Hindlimb muscle (tissue), 1 donor: ENCODE measurements around the gene BUD23. TPM values are rescaled to one million over a fixed set of nuclear protein-coding genes. Genes with fewer than 3 reads are reported as not detected.
"Not testable (repeated sequence)": the region's sequence is repeated elsewhere in the genome, so short reads cannot be mapped to it uniquely, and the experiment has no call there.

Experiments
- DNase-seq: peaks from one replicate; pipeline ENCODE4 v3.0.0-alpha.2; 2013
- polyA plus RNA-seq: library from polyadenylated mRNA; unstranded; fragments of 120-200 nt; gene quantifications from one replicate; pipeline ENCODE4 v1.2.1, GENCODE V29; 2013; ENCODE audit not compliant: insufficient read length

BUD23 gene
- polyA plus RNA-seq, 1 donor: 79.8 TPM

- DNase-seq: no peak
Observed at GRCh38 chr7:73668103-73668885, 15.1 kb upstream of the BUD23 start.

DNA sequence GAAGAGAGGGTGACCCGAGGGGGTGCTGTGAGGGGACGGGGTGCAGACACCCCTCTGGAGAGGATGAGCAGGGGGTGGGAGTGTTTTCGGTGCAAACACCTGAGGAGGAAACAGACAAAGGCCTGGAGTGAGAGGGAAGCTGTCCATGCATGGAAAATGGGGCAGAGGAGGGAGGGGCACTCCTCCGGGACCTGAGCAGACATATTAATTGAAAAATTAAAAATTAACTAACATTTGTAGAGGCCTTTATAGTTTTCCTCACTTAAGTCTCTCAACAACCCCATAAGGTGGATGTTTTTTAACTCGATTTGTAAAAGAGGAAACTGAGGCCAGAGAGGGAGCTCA, 14.5 kb upstream of the BUD23 start:
- no peak for DNase-seq

- no peak for DNase-seq
Observed at GRCh38 chr7:73669288-73669701, 14.1 kb upstream of the BUD23 start.

DNA sequence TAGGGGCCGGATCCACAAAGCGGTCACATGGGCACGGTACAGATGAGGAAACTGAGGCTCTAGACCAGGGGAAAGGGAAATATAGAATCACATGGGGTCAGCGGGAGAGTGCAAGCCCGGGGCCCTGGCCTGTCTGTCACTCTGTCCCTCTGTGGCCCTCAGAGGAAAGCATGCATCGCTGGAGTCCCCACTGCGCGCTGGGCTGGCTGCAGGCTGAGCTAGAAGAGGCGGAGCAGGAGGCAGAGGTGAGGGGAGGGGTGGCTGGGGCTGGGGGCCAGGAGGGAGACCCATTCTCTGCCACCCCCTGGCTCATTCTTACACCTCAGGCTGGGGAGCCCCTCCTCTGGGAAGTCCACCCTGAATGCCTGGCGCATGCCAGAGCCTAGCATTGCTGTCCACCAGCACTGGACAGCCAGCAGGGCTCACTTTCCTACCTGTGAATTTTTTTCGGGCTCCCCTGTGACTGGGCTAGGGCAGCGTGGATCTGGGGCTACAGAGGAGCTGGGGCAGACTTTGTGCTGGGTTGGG, 13.5 kb upstream of the BUD23 start:
- no peak for DNase-seq

GRCh38 chr7:73671322-73671661, 12.1 kb upstream of the BUD23 start:
- DNase-seq: no peak

GRCh38 chr7:73671857-73672445, 11.4 kb upstream of the BUD23 start:
- no peak for DNase-seq

- no peak for DNase-seq
Observed at GRCh38 chr7:73674468-73675124, 8.8 kb upstream of the BUD23 start.

DNA sequence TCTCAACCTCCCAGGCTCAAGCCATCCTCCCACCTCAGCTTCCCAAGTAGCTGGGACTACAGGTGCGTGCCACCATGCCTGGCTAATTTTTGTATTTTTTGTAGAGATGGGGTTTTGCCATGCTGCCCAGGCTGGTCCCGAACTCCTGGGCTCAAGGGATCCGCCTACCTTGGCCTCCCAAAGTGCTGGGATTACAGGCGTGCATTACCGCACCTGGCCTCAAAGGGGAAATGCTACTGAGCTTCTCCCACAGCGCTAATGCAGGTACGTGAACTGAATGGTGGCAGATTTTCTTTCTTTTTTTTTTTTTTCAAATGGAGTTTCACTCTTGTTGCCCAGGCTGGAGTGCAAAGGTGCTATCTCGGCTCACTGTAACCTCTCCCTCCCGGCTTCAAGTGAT, 7.3 kb upstream of the BUD23 start:
- not testable (repeated sequence) for DNase-seq

GRCh38 chr7:73678862-73679261, 4.5 kb upstream of the BUD23 start:
- DNase-seq: no peak

DNA sequence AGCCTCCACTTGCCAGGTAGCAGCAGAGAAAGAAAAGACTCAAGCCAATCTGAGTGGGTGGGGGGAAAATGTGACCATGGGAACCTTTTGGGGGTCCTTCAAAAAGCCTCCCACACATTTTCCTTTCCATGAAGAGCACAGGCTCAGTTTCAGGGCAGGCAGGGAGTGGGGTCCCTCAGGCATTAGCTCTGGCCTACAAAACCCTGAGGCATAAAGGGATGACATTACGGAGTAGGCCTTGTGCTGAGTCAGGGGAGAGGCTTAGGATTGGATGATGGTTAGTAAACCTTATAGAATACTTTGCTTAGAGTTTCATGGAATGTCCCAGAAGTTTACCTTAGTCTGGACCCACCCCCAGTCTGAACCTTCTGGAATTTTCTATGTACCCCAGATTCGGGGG, 3.7 kb upstream of the BUD23 start:
- no peak for DNase-seq

- no peak for DNase-seq
Observed at GRCh38 chr7:73680501-73680900, 2.9 kb upstream of the BUD23 start.

DNA sequence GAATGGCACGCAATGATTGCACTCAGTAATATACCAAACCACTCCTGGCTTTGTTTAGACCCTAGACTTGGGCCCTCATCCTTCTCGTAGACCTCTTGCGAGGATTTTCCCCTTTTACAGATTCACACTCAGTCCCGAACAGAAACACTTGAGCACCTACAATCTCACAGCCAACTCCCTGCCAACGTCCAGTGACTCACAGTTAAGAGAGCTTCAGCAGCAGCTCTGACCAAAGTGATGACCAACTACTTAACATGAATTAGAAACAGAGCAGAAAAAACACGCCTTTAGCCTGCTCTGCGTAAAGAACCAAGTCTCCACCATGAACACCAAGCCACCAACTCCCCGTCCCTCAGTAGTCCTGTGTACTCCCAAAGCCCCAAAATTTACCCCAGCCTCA, 2.4 kb upstream of the BUD23 start:
- no peak for DNase-seq

DNA sequence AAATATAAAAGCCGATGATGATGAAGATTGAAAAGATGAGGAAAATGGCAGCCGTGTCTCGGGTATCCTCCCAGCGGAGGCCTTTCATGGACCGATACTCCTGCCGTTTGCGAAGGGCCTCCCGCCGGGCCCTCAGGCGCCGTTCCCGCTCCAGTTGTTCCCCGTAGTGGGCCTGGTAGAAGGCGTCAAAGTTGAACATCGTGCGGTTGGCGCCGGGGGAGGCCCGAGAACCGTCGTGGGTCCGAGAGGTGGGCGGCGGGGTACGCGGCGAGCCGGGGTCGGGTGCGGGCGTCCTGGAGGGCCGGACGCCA, 697 bp upstream of the BUD23 start:
- DNase-seq: no peak

DNA sequence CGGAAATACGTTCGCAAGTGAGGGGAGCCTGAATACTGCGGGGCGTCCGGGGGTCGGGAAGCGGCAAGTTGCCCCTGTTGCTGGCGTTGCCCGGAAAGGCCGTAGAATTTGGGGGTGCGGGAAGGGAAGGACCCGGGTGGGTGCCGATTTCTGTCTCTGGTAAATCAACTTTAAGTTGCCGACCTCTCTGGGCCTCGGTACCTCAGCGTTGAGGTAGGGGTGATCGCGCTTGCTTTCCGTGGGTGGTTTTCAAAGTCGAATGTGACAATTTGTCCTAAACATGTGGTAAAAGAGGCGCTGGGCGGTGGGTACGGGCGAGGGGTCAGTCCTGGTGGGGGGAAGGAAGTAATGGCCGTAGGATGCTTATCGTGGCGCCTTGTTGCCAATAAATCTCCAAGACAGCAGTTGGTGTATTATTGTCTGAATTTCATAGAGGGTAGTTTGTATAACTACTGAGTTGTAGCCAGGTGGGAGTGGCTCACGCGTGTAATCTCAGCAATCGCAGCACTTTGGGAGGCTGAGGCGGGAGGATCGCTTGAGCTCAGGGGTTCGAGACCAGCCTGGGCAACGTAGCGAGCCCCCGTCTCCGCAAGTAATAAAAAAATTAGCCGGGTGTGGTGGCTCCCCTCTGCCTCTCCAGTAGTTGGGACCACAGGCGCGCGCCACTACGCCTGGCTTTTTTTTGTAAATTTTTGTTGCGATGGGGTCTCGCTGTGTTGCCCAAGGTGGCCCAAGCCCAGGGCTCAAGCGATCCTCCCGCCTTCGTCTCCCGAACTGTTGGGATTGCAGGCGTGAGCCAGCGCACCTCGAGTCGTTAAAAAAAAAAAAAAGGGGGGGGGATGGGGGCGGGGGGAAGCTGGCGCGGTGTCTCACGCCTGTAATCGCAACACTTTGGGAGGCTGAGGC, 644 bp downstream of the BUD23 start:
- no peak for DNase-seq

- no peak for DNase-seq
Observed at GRCh38 chr7:73685311-73685710, 1.9 kb downstream of the BUD23 start.

GRCh38 chr7:73688288-73688687, 4.9 kb downstream of the BUD23 start:
- DNase-seq: no peak

- DNase-seq: no peak
Observed at GRCh38 chr7:73690646-73691045, 7.2 kb downstream of the BUD23 start.

GRCh38 chr7:73696372-73696771, 13.0 kb downstream of the BUD23 start:
- DNase-seq: no peak

- DNase-seq: no peak
Observed at GRCh38 chr7:73698410-73698809, 15.0 kb downstream of the BUD23 start.

DNA sequence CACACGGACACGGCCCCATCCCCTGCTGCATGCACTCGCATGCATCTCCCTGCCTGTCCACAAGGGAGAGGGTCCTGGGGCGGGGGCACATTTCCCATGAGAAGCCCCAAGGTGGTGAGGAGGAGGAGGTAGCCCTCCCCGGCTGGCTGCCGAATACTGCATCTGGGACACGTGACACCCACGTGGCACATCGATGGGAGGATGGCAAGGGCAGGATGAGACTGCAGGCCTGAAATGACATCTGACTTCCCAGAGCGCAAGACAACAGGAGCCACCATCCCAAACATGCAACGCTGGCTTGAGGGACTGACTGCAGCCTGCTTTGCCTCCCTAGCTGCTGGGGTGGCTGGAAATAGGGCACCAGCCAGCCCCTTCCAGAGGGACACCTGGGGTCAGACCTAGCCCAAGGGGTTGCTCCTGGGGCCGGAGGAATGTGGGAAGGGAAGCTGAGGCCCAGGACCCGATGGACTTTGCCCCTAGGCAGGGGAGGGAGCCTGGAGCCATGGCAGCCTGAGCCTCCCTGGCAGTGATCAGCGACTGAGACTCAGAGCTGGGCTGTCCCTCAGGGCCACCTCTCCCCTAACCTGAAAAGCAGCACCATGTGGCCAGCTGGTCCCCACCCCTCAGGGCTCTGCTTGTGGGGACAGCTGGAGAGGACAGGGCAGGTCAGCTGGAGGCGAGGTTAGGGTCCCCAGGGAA, 16.1 kb downstream of the BUD23 start:
- no peak for DNase-seq

- no peak for DNase-seq
Observed at GRCh38 chr7:73700069-73700423, 16.6 kb downstream of the BUD23 start.

DNA sequence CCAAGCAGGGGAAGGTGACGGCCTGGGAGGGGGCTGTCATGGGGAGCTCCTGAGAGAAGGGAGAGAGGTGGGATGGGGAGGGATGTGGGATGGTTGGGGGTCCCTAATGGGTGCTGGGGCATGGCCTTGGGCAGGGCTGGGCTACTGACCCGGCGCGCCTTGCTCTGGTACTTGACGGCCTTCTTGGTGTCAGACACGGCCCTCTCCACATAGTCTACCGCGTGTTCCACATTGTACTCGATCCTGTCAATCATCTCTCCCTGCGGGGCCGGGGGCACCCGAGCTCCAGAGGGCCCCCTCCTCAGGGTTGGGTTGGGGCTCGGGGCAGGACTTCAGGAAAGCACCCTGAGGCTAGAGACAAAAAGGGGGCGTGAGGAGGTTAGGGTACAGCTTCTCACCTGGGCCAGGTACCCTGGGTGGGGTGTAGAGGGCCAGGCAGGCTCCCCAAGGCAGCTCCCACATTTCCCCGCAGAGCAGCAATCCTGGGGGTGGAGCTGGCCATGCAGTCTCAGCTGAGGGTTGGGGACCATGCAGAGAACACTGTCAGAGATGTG, 17.3 kb downstream of the BUD23 start:
- DNase-seq: no peak
